GM19025 (cell line): ENCODE data around the gene NR5A1.

Experiments
- ATAC-seq: cut with Tn5 transposase; IDR thresholded peaks from one replicate; pipeline ENCODE4 v1.9.1; 2021; ENCODE audit warnings: mild to moderate bottlenecking, low read depth, moderate library complexity; ENCODE audit not compliant: unreplicated experiment

NR5A1 gene

GRCh38 chr9:124468061-124468740, 39.0 kb downstream of the NR5A1 start:
- ATAC-seq, result no peak

GRCh38 chr9:124467410-124468060, 39.7 kb downstream of the NR5A1 start:
- ATAC-seq, result no peak

- ATAC-seq, result no peak
Measured at GRCh38 chr9:124465736-124466135, 41.5 kb downstream of the NR5A1 start.

GRCh38 chr9:124462739-124463138, 44.5 kb downstream of the NR5A1 start:
- ATAC-seq, result no peak

GRCh38 chr9:124458441-124458840, 48.8 kb downstream of the NR5A1 start:
- ATAC-seq, result no peak

GRCh38 chr9:124457887-124458431, 49.2 kb downstream of the NR5A1 start:
- no peak for ATAC-seq

- ATAC-seq, result no peak
Measured at GRCh38 chr9:124457079-124457886, 49.9 kb downstream of the NR5A1 start.

- no peak for ATAC-seq
Measured at GRCh38 chr9:124456341-124457078, 50.7 kb downstream of the NR5A1 start.

GRCh38 chr9:124455820-124456219, 51.4 kb downstream of the NR5A1 start:
- no peak for ATAC-seq

- ATAC-seq, result no peak
Measured at GRCh38 chr9:124454791-124455443, 52.3 kb downstream of the NR5A1 start.

- no peak for ATAC-seq
Measured at GRCh38 chr9:124454296-124454695, 52.9 kb downstream of the NR5A1 start.

- no peak for ATAC-seq
Measured at GRCh38 chr9:124453586-124454191, 53.5 kb downstream of the NR5A1 start.

- ATAC-seq, result no peak
Measured at GRCh38 chr9:124452841-124453585, 54.2 kb downstream of the NR5A1 start.

GRCh38 chr9:124452326-124452725, 54.9 kb downstream of the NR5A1 start:
- ATAC-seq, result no peak

GRCh38 chr9:124450931-124451661, 56.1 kb downstream of the NR5A1 start:
- no peak for ATAC-seq

GRCh38 chr9:124450241-124450924, 56.8 kb downstream of the NR5A1 start, which contains the start of gene ADGRD2:
Gene ADGRD2, plus strand, starts transcription at chr9:124450451. Its CDS starts 1,216 bp downstream, at chr9:124451667.
- no peak for ATAC-seq

GRCh38 chr9:124449381-124450151, 57.6 kb downstream of the NR5A1 start:
- ATAC-seq, result no peak
